Cerebellar cortex (tissue), 1 donor: ENCODE data around the gene SEBOX.

Experiments
- DNase-seq: peaks from one replicate; pipeline ENCODE4 v3.0.0-alpha.2; 2015; ENCODE audit warnings: low spot score

The SEBOX gene

DNA sequence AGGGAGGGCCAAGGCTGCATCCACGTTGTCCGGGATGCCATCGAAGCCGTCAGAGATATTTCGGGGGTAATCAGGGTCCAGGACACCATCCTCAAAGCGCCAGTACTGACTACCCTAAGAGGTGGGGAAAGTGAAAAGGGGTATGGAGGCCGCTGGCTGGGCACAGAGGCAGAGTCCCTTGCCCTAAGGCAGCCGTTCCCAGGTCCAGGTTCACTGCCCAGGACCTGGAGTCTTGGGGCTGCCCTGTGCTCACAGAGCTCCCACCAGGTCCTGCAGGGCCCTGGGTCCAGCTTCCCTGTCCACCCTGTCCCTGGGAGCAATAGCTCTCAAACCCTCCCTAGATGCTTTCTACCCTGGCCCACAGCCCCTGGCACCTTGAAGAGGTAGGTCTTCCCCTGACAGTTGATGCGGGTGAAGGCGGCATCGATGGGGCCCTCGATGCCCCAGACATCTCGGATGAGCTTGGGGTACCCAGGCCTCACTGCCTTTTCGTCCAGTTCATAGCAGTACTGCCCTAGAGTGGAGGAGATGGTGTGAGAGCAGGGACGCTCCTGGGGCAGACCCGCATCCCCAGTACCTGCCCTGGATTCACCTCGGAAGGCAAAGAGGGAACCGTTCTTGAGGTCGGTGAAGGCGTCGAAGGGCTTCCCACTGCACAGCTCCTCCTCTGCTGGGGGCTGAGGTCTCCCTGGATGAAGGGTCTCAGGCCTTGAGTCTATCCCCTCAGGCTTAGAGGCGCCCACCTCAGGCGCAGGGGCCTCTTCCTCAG lies 4.1 kb upstream of the SEBOX start:
- no peak for DNase-seq

DNA sequence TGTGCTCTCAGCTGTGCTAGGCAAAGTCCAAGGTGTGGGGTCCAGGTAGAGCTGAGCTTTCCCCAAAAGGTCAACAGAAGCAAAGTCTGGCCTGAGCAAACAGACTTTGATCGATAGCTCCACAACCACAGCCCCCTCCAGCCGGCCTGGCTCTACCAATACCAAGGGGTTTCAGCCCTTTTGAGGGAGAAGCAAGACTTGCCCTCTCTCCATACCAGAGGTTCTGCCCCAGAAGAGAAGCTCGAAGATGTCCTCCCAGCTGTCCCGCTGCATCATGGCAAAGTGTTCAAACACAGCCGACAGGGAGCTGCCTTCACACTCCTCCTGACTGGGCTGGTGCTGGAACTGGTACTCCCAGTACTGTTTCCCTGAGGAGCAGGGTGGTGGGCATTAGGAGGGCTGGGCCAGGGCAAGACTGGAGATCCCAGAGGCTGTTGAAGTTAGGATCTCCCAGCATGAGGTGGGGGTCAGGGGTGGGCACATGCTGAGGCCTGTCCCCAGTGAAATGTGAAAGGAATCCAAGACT lies 3.4 kb upstream of the SEBOX start:
- no peak for DNase-seq

GRCh38 chr17:28367641-28368305 lies 2.8 kb upstream of the SEBOX start:
- no peak for DNase-seq

- peak; percentile 38 for DNase-seq
Measured at GRCh38 chr17:28366605-28367004, 1.6 kb upstream of the SEBOX start.

- no peak for DNase-seq
Measured at GRCh38 chr17:28365487-28365886, 488 bp upstream of the SEBOX start.

- DNase-seq: no peak
Measured at GRCh38 chr17:28363776-28364650, 986 bp downstream of the SEBOX start.

DNA sequence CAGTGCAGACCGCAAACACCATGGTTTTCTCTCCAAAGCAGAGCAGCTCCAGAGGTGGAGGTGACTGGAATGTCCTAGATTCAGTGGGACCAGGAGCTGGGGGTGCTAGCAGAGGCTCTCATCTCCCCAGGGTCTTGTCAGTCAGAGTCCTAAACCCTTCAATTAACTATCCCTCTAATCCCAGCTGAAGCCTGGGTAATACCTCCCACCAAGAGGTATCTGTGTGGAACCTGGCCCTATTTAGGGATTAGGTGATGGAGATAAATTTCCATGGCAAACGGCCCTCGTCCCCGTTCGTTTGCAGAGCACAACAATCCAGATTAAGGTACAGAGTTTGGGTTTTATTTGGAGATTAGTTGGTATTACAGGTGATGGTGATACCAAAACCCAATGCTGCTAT lies 1.8 kb downstream of the SEBOX start:
- DNase-seq: no peak

- no peak for DNase-seq
Measured at GRCh38 chr17:28357901-28358197, 7.2 kb downstream of the SEBOX start.

DNA sequence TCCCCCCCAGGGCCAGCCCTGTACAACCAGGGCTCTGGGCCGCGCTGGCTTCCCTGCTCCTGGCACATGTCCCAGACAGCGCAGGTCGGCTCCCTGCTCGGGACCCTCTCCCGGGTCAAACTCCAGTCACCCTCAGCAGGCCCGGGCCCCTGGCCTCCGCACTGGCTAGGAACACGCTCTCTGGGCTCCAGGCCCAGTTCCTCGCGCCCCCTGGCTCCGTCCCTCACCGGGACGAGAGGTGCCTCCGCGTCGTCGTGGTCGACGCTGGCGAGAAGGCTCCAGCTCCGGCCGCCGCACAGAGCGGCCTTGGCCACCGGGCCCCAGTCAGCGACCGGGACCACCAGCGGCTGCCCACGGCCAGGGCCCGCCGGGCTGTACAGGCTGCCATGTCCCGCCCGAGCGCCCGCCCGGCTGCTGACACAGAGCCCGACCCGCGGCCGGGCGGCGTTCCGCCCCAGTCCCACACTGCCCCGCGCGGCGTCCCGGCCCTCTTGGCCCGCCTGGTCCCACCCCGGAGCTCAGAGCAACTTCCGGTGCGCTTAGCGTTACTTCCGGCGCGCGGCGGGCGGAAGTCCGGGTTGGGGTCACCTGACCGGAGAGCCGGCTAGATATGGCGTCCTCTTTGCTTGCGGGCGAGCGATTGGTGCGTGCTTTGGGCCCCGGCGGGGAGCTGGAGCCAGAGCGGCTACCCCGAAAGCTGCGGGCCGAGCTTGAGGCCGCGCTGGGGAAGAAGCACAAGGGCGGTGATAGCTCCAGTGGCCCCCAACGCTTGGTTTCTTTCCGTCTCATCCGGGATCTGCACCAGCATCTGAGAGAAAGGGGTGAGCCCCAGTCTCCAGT lies 7.7 kb downstream of the SEBOX start, which contains the start of gene POLDIP2:
Gene POLDIP2 (minus strand): TSS at position 467 of the 840 bp plus-strand sequence. CDS start 79 bp downstream, at position 388.
- peak; percentile 92 for DNase-seq

DNA sequence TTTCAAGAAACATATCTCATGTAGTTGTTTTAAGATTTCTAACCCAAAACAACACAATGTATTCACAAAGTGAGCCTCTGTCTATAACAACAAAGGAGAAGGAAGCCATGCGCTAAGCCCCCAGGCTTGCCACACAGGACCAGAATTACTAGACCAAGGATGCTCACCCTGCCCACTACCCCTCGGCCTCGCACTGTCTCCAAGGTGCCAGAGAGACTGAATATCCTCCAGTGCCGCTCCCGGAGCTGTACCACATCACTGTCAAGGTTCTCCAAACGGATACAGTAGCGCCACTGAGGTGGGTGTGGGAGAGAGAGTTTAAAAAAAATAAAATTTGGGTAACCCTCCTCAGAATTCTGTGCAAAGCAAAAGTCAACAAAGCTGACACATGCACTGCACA lies 14.7 kb downstream of the SEBOX start:
- no peak for DNase-seq

DNA sequence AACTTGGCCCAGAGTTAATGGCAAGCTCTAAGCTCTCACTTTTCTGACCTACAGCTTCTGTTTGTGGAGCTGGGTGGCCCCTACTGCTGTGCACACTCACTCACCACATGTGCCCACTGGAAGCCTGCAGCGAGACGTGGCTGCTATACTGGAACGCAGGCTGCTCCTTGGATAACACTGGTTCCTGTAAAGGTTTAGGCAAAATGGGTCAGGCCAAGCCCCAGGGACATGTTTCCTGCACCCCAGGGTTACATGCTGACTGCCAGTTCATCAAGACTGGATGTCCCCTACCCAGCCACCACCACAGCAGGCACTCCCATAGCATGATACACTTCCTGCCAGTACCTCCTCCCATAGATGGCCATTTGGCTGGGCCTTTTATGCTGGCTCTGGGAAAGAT lies 16.0 kb downstream of the SEBOX start:
- no peak for DNase-seq

DNA sequence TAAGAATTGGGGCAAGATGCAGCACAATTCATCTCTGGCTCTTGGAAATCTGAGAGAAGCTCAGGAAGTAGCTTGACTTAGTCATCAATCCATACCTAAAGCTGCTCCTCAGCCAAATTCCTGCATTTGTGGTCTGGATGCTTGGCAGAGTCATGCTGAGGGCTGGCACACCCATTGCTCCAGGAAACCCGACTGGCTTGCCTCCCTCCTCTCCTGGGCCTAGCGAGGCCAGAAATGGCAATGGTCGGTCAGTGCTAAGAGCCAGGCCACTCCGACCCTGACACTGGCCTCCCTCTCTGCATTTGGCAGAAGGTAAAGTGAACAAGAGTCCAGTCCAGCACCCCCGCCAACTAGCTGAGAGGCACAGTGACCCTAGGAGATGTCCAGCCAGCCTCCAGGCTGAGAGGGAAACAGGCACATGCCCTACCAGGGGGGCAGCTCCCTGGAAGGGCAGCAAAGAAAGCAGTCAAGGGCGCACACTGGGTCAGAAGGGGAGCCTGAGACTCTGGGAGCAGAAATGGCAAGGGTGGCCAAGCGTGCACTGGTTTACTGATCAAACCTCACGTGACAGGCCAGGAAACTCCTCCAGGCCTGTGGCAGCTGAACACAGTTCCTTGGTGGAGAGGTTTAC lies 17.6 kb downstream of the SEBOX start:
- no peak for DNase-seq

DNA sequence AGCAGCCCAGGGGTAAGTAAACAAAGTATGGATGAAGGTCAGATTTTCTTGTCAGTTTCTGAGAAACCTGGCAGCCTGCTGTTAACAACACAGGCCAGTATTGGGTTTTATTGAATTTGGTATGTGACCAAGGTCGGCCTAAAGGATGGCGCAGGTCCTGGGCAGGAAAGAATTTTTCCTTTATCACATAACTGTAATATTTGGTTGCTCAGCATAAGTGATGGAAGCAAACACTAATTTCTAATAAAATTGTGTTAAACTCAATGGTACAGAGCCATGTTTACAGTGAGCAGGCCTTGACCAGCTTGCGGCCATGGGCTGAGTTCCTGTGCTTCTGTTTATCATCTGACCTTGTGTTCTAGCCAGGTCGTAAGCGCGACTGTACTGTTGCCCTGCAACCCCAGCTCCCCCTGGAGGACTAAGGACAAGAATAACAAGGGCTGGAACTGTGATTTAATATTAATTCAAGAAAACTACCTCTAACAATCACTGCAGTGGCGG lies 18.2 kb downstream of the SEBOX start:
- peak; percentile 24 for DNase-seq

GRCh38 chr17:28346199-28346580 lies 18.8 kb downstream of the SEBOX start:
- no peak for DNase-seq

DNA sequence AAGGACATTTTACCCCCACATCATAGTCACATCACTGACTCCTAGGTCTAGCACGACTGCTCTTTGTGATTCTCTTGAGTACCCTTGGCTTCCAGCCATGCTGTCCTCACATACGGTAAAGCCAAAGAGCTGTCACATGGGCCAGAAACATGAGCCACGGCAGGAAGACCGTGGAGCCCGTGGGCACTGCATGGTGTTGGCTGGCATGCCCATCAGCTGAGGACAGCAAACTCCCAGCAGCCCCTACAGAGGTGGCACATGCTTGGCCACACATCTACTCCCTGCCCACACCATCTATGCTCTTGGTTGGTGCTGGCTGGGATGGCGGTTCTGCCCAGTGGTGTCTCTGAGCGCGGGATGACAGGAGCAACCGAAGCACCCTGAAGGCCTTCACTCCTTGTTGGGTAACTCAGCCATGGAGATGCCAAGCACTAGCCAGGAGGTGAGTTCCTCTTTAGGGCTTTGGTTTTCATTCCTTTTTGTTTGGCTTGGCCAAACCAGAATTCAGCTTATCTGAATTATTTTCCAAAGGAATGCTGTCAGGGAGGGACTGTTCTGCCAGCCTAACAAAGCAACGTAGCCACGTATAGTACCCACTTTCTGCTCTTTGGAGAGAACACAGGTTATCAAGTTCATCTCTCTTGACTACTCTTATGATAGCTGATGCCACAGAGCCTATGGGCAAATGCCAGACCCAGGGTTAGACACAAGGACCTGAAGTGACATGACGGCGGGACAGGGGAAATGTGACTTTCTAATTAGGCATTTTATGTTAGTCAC lies 19.4 kb downstream of the SEBOX start:
- DNase-seq: no peak

DNA sequence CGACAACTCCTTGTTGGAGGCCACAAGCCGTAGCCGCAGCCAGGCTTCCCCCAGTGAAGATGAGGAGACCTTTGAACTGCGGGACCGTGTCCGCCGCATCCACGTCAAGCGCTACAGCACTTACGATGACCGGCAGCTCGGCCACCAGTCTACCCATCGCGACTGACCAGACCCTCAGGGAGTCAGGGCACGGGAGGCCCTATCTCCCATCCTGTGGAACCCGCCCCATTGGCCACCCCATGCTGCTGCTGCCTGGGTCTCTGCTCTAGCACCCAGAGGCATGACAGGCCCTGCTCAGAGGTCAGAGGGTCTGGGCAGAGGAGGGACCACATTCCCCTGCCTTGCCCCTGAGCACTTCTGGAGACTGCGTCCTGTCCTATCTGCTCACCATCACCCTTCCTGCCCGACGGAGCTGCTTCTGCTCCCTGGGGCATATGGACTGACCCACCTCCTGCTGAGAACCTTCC lies 20.5 kb downstream of the SEBOX start:
- DNase-seq: no peak

DNA sequence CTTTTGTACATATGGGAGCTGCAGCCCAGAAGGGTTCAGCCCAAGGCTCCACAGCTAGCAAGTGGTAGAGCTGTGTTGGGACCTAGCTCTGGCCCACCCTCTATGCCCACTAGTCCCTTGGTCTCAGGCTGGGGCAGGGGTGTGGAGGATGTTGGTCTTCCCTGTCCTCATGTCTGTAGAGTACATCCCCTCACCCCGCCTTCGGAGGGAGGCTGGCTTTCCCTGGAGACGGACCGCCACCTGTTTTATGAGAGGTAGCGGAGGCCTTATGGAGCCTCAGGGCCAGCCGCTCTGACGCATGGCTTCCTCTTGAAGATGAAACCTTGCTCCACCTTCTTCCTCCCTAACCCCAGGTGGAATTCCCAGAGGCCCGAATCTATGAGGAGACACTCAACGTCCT lies 21.0 kb downstream of the SEBOX start:
- DNase-seq: no peak

DNA sequence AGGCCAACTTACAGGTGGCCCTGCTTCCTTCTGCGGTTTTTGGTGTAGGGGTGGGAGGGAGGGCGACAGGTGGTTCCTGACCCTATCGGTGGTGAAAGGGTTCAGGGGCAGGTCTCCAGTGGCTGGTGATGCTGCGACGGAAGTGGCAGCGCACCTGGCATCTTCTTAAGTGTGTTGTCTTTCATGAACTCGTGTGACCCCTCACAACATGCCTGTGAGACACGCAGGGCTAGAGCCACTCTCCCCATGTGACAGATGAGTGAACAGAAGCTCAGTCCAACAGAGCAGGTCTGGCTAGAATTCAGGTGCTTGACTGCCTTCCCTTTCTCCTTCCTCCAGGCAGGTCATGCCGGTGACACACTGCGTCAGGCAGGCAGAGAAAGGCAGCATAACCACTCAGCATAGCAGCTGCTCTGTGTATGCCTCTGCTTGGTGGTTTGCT lies 21.5 kb downstream of the SEBOX start:
- DNase-seq: no peak

DNA sequence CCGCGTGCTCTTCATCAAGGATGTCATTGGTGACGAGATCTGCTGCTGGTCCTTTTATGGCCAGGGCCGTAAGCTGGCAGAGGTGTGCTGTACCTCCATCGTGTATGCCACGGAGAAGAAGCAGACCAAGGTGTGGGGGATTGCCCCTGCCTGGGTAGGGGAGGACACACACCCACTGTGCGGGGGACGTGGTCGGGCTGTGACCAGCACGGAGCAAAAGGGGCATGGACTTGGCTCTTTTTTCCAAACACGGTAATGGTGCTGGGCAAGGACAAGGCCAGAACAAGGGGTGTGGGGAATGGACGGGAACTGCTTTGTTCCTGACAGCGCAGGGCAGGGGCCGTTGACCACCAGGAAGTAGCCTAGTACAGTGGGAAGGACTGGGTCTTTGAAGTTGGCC lies 22.7 kb downstream of the SEBOX start:
- DNase-seq: no peak

GRCh38 chr17:28341516-28341915 lies 23.5 kb downstream of the SEBOX start:
- DNase-seq: no peak
